H1 (cell line): ENCODE measurements around the gene RAB39A. TPM values are rescaled to one million over a fixed set of nuclear protein-coding genes. Genes with fewer than 3 reads are reported as not detected.

Experiments
- CHD7 ChIP-seq: fragments of 300-600 bp; sonication (generic); IDR thresholded peaks from 2 replicates; pipeline ENCODE4 v1.7.1; 2012; ENCODE audit warnings: low read length, moderate library complexity, mild to moderate bottlenecking, inconsistent platforms; ENCODE audit not compliant: insufficient replicate concordance
- CREB1 ChIP-seq: IDR thresholded peaks from 2 replicates; pipeline ENCODE4 v1.6.1; 2012; ENCODE audit warnings: inconsistent platforms
- EP300 ChIP-seq, 2 experiments: IDR thresholded peaks; 1 replicate in 1 of 2; 2 replicates in 1 of 2; pipeline ENCODE4 v1.6.1; 2011 to 2012; ENCODE audit warnings: low read depth in 2 of 2, low read length in 2 of 2, mild to moderate bottlenecking in 2 of 2, borderline replicate concordance in 1 of 2, inconsistent platforms in 1 of 2, moderate library complexity in 1 of 2
- POLR2A ChIP-seq, 2 experiments: IDR thresholded peaks; 1 replicate in 1 of 2; 2 replicates in 1 of 2; pipeline ENCODE4 v1.6.1; 2011; ENCODE audit warnings: low read depth in 2 of 2, low read length in 2 of 2, mild to moderate bottlenecking in 2 of 2; ENCODE audit errors: control extremely low read depth in 1 of 2
- RAD21 ChIP-seq, 2 experiments: IDR thresholded peaks in 1 of 2; conservative IDR thresholded peaks in 1 of 2; 2 replicates each; pipeline ENCODE4 v1.6.1; 2011; ENCODE audit warnings: low read depth in 2 of 2, low read length in 2 of 2, improper control_type of control experiment in 1 of 2, inconsistent platforms in 1 of 2, mild to moderate bottlenecking in 1 of 2, moderate library complexity in 1 of 2
- RNF2 ChIP-seq: fragments of 200-900, 300-1000 bp; sonication (generic); IDR thresholded peaks from 2 replicates; pipeline ENCODE4 v1.7.1; 2016; ENCODE audit warnings: borderline replicate concordance, low read depth, mild to moderate bottlenecking, antibody characterized with exemption, low read length; ENCODE audit not compliant: poor library complexity, severe bottlenecking; ENCODE audit errors: missing control alignments
- SP2 ChIP-seq: IDR thresholded peaks from 2 replicates; pipeline ENCODE4 v1.6.1; 2012; ENCODE audit warnings: mild to moderate bottlenecking, low read length, inconsistent platforms
- USF2 ChIP-seq: IDR thresholded peaks from 2 replicates; pipeline ENCODE4 v1.6.1; 2011; ENCODE audit warnings: low read length, improper control_type of control experiment
- YY1 ChIP-seq: IDR thresholded peaks from 2 replicates; pipeline ENCODE4 v1.6.1; 2011; ENCODE audit warnings: low read depth, mild to moderate bottlenecking, low read length
- polyA plus RNA-seq, 7 experiments: library from polyadenylated mRNA; depleted of rRNA in 3 of 7; stranded (reverse) in 5 of 7; unstranded in 2 of 7; fragments of >200 nt in 5 of 7; fragments of 200-250 nt in 2 of 7; gene quantifications; 1 replicate in 5 of 7; 2 replicates in 1 of 7; 4 replicates in 1 of 7; pipeline versions ENCODE4 v1.2.1 to v1.2.3, GENCODE V29; 2011 to 2013; ENCODE audit warnings: missing spikeins in 2 of 7, mixed read lengths in 2 of 7
- total RNA-seq: library from RNA; stranded (reverse); fragmentation: NEBNext Ultra II Directional; extraction: Animal tissue kit (Norgen Biotek cat#: 25700); gene quantifications from 2 replicates; pipeline ENCODE4 v1.2.1, GENCODE V29; 2021

The RAB39A gene
- total and polyA plus RNA-seq, 2 of the 8 experiments (the other 6 are each of a cell fraction or from before 2014, with no cell fraction given) = 7.1 to 19.1 TPM

GRCh38 chr11:107882095-107882820 lies 46.0 kb upstream of the RAB39A start (continued):
- no peak for TF ChIP-seq CHD7
- TF ChIP-seq RNF2 = no peak
- no peak for TF ChIP-seq RAD21 (IDR thresholded peaks at IDR 0.05 in 1 of 2, conservative IDR thresholded peaks at IDR 0.05 in 1 of 2; ENCODE audit: low read depth in 2 of 2, low read length in 2 of 2)
- no peak for TF ChIP-seq CREB1
- TF ChIP-seq USF2 = no peak
- no peak for TF ChIP-seq SP2
- no peak for TF ChIP-seq YY1
- no peak for TF ChIP-seq POLR2A (IDR thresholded peaks at IDR 0.05; ENCODE audit: control extremely low read depth in 1 of 2, low read depth in 2 of 2, low read length in 2 of 2)
- TF ChIP-seq EP300 (IDR thresholded peaks at IDR 0.05; ENCODE audit: borderline replicate concordance in 1 of 2, low read depth in 2 of 2, low read length in 2 of 2) = no peak
